Panc1 (cell line): ENCODE data around the gene BRD1. TPM values are rescaled to one million over a fixed set of nuclear protein-coding genes. Genes with fewer than 3 reads are reported as not detected.

Experiments used
- ATAC-seq: fragments of 200-7000 bp; cut with Tn5 transposase; 2 replicates; pipeline ENCODE4 v1.9.1; 2020; ENCODE audit warnings: mild to moderate bottlenecking, moderate library complexity
- BruUV-seq: library from RNA; stranded (reverse); fragments of 400-500 nt; replicated peaks from 2 replicates; lab custom pipeline; 2021; lab: Mats Ljungman, UMichigan
- CTCF ChIA-PET: fragments of 300-600 bp; sonication (Branson Sonifier 250); formaldehyde crosslinking; loops from one replicate; lab custom pipeline; 2022; ENCODE audit warnings: antibody characterized with exemption; lab: Charles Lee
- POLR2A ChIA-PET: fragments of 300-600 bp; sonication (Branson Sonifier 250); formaldehyde crosslinking; loops from one replicate; lab custom pipeline; 2022; ENCODE audit warnings: antibody characterized with exemption; lab: Charles Lee
- DNase-seq: peaks from one replicate; pipeline ENCODE4 v3.0.0-alpha.2; 2010; ENCODE audit warnings: low read depth, low spot score
- H3K27ac ChIP-seq: 2 replicates; pipeline ENCODE4 v1.5.1; 2011; ENCODE audit warnings: mild to moderate bottlenecking, low read length, inconsistent platforms
- H3K27me3 ChIP-seq: fragments of 200-500 bp; sonication (Bioruptor generic); 2 replicates; pipeline ENCODE4 v1.6.0; 2014; ENCODE audit warnings: low read length, inconsistent platforms; ENCODE audit not compliant: control insufficient read depth, insufficient read depth
- H3K36me3 ChIP-seq: fragments of 200-500 bp; sonication (Bioruptor generic); 2 replicates; pipeline ENCODE4 v1.5.1; 2014; ENCODE audit warnings: inconsistent platforms, mild to moderate bottlenecking, low read length, moderate library complexity; ENCODE audit not compliant: control insufficient read depth, insufficient read depth
- H3K4me1 ChIP-seq: 2 replicates; pipeline ENCODE4 v1.5.1; 2011; ENCODE audit warnings: inconsistent platforms, mild to moderate bottlenecking, low read length, moderate library complexity; ENCODE audit not compliant: control insufficient read depth, insufficient read depth
- H3K4me3 ChIP-seq, 2 experiments: 2 replicates each; pipeline ENCODE4 v1.5.1; 2011 to 2012; ENCODE audit warnings: low read depth in 2 of 2, low read length in 2 of 2, mild to moderate bottlenecking in 2 of 2, inconsistent platforms in 1 of 2, moderate library complexity in 1 of 2
- H3K9me3 ChIP-seq: fragments of 200-500 bp; sonication (Bioruptor generic); 2 replicates; pipeline ENCODE4 v1.5.1; 2014; ENCODE audit warnings: low read depth, mild to moderate bottlenecking, inconsistent platforms, low read length, moderate library complexity; ENCODE audit not compliant: control insufficient read depth, insufficient read depth
- POLR2AphosphoS5 ChIP-seq: IDR thresholded peaks from 2 replicates; pipeline ENCODE4 v1.6.1; 2012; ENCODE audit warnings: mild to moderate bottlenecking, low read depth, low read length, moderate library complexity
- REST ChIP-seq, 2 experiments: IDR thresholded peaks; 2 replicates each; pipeline ENCODE4 v1.6.1; 2011 to 2012; ENCODE audit warnings: low read depth in 2 of 2, control low read depth in 1 of 2, low read length in 1 of 2, mild to moderate bottlenecking in 1 of 2, moderate library complexity in 1 of 2; ENCODE audit not compliant: insufficient read depth in 1 of 2
- SIN3A ChIP-seq: IDR thresholded peaks from 2 replicates; pipeline ENCODE4 v1.6.1; 2012; ENCODE audit warnings: low read depth, mild to moderate bottlenecking, low read length, moderate library complexity, borderline replicate concordance; ENCODE audit not compliant: insufficient read depth
- TCF7L2 ChIP-seq: IDR thresholded peaks from 2 replicates; pipeline ENCODE4 v1.6.1; 2011; ENCODE audit warnings: mild to moderate bottlenecking, low read depth, low read length, inconsistent platforms
- in situ Hi-C: cut with HindIII; loops from 2 replicates; pipeline ENCODE4 v1.10.0; 2016; ENCODE audit warnings: low sequenced_read_pairs, low pct_unique_long_range_greater_than_20kb
- intact Hi-C: fragments of 100-400 bp; cut with micrococcal nuclease; formaldehyde crosslinking; loops from one replicate; pipeline ENCODE4 v1.10.0; 2022; ENCODE audit not compliant: unreplicated experiment
- total RNA-seq: library from RNA; stranded (reverse); gene quantifications from one replicate; pipeline ENCODE4 v1.2.1, GENCODE V29; 2021; ENCODE audit not compliant: unreplicated experiment
- TF ChIP-seq, protein P1 (sequence below): fragments of 450-650 bp; IDR thresholded peaks from 2 replicates; pipeline ENCODE4 v1.5.1; 2017; ENCODE audit warnings: mild to moderate bottlenecking

Gene BRD1
- total RNA-seq, 1 experiment from 2014 or later = 24.0 TPM

DNA sequence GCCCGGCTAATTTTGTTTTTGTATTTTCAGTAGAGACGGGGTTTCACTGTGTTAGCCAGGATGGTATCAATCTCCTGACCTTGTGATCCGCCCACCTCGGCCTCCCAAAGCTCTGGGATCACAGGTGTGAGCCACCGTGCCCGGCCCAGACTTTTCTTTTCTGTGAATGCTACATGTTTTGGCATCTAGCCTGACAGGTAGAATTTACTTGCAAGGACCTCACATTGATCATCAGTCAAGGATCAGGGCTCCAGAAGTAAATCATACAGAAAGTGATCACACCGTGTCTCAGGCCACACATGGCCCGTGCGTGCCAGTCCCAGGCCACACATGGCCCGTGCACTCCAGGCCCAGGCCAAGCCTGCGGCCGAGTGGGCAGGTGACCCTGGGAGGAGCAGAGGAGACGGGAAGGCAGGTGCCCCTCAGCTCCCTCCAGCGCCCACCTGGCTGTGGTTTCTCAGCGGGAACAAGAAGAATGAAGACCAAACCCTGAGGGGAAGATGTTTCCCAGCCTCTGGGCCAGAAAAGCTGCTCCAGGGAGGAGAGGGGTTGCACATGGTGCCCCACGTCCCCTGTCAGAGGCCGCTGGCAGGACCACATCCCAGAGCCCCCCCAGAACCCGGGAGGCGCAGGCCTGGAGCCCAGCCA lies 76.2 kb downstream of the BRD1 start:
- in situ Hi-C loops = no loop called here
- DNase-seq = no peak
- BruUV-seq = no TSS peak

GRCh38 chr22:49749885-49750510 lies 77.7 kb downstream of the BRD1 start:
- no peak for TF ChIP-seq REST (IDR thresholded peaks at IDR 0.05; ENCODE audit: insufficient read depth in 1 of 2, low read depth in 2 of 2, low read length in 1 of 2)
- TF ChIP-seq SIN3A = no peak
- TF ChIP-seq, protein P1, sequence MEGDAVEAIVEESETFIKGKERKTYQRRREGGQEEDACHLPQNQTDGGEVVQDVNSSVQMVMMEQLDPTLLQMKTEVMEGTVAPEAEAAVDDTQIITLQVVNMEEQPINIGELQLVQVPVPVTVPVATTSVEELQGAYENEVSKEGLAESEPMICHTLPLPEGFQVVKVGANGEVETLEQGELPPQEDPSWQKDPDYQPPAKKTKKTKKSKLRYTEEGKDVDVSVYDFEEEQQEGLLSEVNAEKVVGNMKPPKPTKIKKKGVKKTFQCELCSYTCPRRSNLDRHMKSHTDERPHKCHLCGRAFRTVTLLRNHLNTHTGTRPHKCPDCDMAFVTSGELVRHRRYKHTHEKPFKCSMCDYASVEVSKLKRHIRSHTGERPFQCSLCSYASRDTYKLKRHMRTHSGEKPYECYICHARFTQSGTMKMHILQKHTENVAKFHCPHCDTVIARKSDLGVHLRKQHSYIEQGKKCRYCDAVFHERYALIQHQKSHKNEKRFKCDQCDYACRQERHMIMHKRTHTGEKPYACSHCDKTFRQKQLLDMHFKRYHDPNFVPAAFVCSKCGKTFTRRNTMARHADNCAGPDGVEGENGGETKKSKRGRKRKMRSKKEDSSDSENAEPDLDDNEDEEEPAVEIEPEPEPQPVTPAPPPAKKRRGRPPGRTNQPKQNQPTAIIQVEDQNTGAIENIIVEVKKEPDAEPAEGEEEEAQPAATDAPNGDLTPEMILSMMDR = no peak
- TF ChIP-seq TCF7L2 = no peak
- no peak for TF ChIP-seq POLR2AphosphoS5
- POLR2A ChIA-PET = no interaction called here
- DNase-seq = no peak
- no peaks in the 10 kb centered on the region for H3K4me1 ChIP-seq
- intact Hi-C loops = no loop called here
- H3K27ac ChIP-seq = no peak overlapping the region
- in situ Hi-C loops = no loop called here
- no peaks in the 10 kb centered on the region for H3K36me3 ChIP-seq
- CTCF ChIA-PET = no interaction called here
- no TSS peak for BruUV-seq
- peaks cover 4% of the 10 kb centered on the region; the same call in 1 of the 2 replicates for H3K9me3 ChIP-seq
- H3K27me3 ChIP-seq = no peaks in the 10 kb centered on the region; the same call in 1 of the 2 replicates
- no peak overlapping the region for H3K4me3 ChIP-seq
- ATAC-seq = no peak

More for the DNA sequence above, 76.2 kb downstream of the BRD1 start:
- POLR2A ChIA-PET = no interaction called here
- H3K4me3 ChIP-seq = no peak overlapping the region
- H3K27me3 ChIP-seq = no peaks in the 10 kb centered on the region; the same call in 1 of the 2 replicates
- intact Hi-C loops = no loop called here
- no peaks in the 10 kb centered on the region for H3K4me1 ChIP-seq
- H3K36me3 ChIP-seq = no peaks in the 10 kb centered on the region
- no peaks in the 10 kb centered on the region for H3K9me3 ChIP-seq
- no peak overlapping the region for H3K27ac ChIP-seq
- CTCF ChIA-PET = no interaction called here
- no peak for TF ChIP-seq SIN3A
- TF ChIP-seq POLR2AphosphoS5 = no peak
- TF ChIP-seq, protein P1 = no peak
- TF ChIP-seq TCF7L2 = no peak
- no peak for TF ChIP-seq REST (IDR thresholded peaks at IDR 0.05; ENCODE audit: insufficient read depth in 1 of 2, low read depth in 2 of 2, low read length in 1 of 2)
- no peak for ATAC-seq
